OCI-LY1 (cell line): ENCODE data around the gene ADCY4.

Source experiments
- CTCF ChIP-seq: fragments of 200-600 bp; sonication (generic), shearing (Covaris generic); IDR thresholded peaks from 2 replicates; pipeline ENCODE4 v1.5.1; 2017; ENCODE audit warnings: mild to moderate bottlenecking, antibody characterized with exemption, low read length, moderate library complexity, mixed read lengths
- EZH2 ChIP-seq: fragments of 200-600 bp; sonication (generic), shearing (Covaris generic); IDR thresholded peaks from 2 replicates; pipeline ENCODE4 v1.8.0; 2017; ENCODE audit warnings: borderline replicate concordance, mixed run types, mild to moderate bottlenecking, antibody characterized with exemption, low read length, moderate library complexity, mixed read lengths

- TF ChIP-seq CTCF (no peak), EZH2 (no peak)
Observed at GRCh38 chr14:24334431-24335291, at the start of gene ADCY4.
